Esophagus (tissue), 2 donors: Measurements from ENCODE around the gene PTPN23. TPM values are rescaled to one million over a fixed set of nuclear protein-coding genes. Genes with fewer than 3 reads are reported as not detected.
A peak's percentile ranks its signal among the peaks of the same experiment; 100 is the strongest.

Experiments used
- H3K27ac ChIP-seq, 2 donors: one replicate each; pipeline ENCODE4 v1.5.1; 2013; ENCODE audit warnings: low read depth in 2 of 2, mild to moderate bottlenecking in 2 of 2, inconsistent platforms in 1 of 2, low read length in 1 of 2, moderate library complexity in 1 of 2
- H3K27me3 ChIP-seq, 2 donors: one replicate each; pipeline ENCODE4 v1.6.1; 2013; ENCODE audit warnings: low read length in 2 of 2, control low read depth in 1 of 2, mild to moderate bottlenecking in 1 of 2; ENCODE audit not compliant: insufficient read depth in 2 of 2, control insufficient read depth in 1 of 2
- H3K36me3 ChIP-seq, 2 donors: one replicate each; pipeline ENCODE4 v1.6.1; 2013; ENCODE audit warnings: low read length in 1 of 2; ENCODE audit not compliant: control insufficient read depth in 2 of 2, insufficient read depth in 2 of 2
- H3K4me1 ChIP-seq, 2 donors: one replicate each; pipeline ENCODE4 v1.6.1; 2013; ENCODE audit warnings: low read length in 1 of 2; ENCODE audit not compliant: control insufficient read depth in 2 of 2, insufficient read depth in 2 of 2
- H3K4me3 ChIP-seq, 2 donors: one replicate each; pipeline ENCODE4 v1.5.1; 2013; ENCODE audit warnings: low read length in 2 of 2, mild to moderate bottlenecking in 2 of 2, low read depth in 1 of 2, moderate library complexity in 1 of 2
- H3K9me3 ChIP-seq, 2 donors: one replicate each; pipeline ENCODE4 v1.6.1; 2013; ENCODE audit warnings: mild to moderate bottlenecking in 2 of 2, low read depth in 1 of 2, low read length in 1 of 2, moderate library complexity in 1 of 2; ENCODE audit not compliant: control insufficient read depth in 2 of 2, insufficient read depth in 1 of 2
- WGBS, 2 donors: extraction: QIAGEN DNeasy Blood & Tissue Kit; methylation state at CpG; one replicate each; pipeline ENCODE4 v1.1.7; 2013; 5-methylcytosine and 5-hydroxymethylcytosine counted together
- polyA plus RNA-seq, 2 donors: library from polyadenylated mRNA; stranded (reverse); fragments of 200-250 nt; gene quantifications; one replicate each; pipeline ENCODE4 v1.2.3, GENCODE V29; 2013
- donor health status: healthy with polysubstance abuse.
- donor health status: Bipolar disorder and iron deficiency.

Gene PTPN23
- polyA plus RNA-seq, 2 donors: 12.2 to 26.7 TPM

DNA sequence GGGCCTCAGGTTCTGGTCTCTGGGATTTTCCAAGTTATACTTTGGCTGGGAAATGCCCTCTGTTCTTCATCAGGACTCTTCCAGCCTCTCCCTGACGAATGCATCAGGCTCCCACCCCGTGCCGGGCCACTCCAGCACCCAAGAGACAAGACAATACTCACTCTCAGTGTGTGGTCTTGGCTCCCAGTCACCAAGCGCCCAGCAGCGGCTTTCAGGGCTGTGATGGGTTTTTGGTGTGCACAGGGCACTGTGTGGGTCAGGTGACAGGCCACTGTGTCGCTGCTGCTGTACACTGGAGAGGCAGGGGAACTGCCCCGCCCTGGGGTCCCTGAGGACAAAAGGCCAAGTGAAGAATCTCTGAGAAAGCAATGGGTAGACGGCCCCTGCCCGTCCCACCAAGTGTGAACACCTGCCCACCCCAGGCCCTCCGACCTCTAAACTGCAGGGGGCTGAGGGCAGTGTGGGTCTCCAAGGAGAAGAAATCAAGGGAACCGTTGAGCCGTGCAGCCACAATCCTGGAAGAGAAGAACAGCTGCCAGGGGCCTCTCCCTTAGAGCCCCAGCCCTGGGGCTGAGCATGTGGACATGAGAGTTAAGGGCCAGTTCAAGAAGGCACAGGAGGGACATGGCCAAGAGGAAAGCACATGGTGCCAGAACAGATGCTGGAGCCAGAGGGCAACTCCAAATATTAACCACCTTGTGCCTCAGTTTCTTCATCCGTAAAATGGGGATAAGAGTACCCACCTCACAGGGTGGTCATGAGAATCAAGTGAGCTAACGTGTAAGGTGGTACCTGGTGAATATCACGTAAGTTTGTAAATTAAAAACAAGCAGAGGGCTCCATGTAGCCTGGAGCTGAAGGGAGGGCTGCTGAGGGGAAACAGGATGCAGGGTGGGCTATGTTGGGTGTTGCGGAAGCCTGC is 34.1 kb downstream of the PTPN23 start:
- Histone ChIP-seq H3K27ac (no peak overlapping the region), H3K9me3 (no peaks in the 10 kb centered on the region), H3K4me1 (no peaks in the 10 kb centered on the region), H3K27me3 (no peaks in the 10 kb centered on the region), H3K4me3 (no peak overlapping the region), H3K36me3 (peaks cover 43 to 69% of the 10 kb centered on the region in 2 donors)
- 76 to 77% methylated on average over 16 of the region's 16 CpGs for WGBS, 2 donors

DNA sequence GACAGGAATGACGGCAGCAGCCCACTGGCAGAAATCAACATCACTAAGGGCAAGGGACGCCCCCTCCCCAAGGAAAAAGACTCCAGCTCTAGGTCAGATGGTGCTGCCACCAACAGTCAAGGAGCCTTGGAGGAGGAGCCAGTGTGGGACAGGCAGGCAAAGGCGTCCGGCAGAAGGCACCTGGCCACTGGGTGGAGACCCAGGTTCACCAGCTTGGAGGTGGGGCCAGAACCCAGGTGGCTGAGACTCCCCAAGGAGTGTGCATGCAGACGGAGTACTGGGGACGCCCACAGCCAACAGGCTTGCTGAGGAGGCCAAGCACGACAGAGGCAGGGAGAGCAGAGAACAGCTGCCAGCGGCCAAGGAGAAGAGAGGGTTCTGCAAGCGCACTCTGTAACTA is 35.2 kb downstream of the PTPN23 start:
- Histone ChIP-seq H3K4me3 (no peak overlapping the region), H3K36me3 (peaks cover 39 to 70% of the 10 kb centered on the region in 2 donors), H3K27me3 (no peaks in the 10 kb centered on the region), H3K27ac (no peak overlapping the region), H3K4me1 (no peaks in the 10 kb centered on the region), H3K9me3 (no peaks in the 10 kb centered on the region)
- WGBS, 2 donors: 69 to 74% methylated on average over 9 of the region's 9 CpGs

DNA sequence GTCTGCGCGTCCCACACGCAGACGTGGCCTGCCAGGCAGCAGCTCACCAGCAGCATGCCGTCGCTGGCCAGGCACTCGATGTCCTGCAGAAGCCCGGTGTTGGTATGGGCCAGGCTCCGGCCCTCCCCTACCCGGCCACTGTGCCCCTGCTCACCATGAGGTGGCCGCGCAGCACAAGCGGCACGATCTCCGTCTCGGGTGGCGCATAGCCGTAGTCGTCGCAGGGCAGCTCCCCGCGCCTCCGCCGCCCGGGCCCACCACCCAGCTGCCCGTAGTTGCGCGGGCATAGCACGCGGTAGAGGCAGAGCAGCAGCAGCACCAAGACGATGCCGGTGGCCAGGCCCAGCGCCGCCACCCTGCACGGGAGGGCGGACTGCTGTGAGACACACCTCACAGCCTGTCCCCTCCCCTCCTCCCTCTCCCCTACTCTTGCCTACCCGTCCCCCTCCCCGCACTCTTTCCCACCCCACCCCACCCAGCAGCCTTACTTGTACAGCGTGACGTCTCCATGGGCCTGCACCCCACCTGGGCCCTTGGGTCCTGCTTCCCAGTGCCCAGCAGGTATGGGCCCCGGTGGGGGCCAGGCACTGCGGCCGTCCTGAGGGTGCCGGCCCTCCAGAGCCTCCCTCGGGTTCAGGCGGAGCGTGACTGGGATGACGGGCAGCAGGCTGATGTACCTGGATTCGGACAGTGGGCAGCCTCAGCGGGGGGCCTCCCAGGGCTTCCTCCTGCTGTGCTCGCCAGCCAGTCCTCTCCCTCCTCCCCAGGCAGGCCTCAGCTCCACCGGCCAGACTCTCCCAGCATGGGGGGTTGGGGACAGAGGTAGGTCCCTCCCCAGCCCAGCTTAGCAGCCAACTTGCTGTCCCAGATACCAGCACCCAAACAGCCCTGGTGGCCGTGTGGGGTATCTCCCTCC is 37.6 kb downstream of the PTPN23 start:
- no peaks in the 10 kb centered on the region for H3K27me3 ChIP-seq
- H3K36me3 ChIP-seq: peaks cover 21 to 55% of the 10 kb centered on the region in 2 donors
- H3K27ac ChIP-seq: no peak overlapping the region
- H3K9me3 ChIP-seq: no peaks in the 10 kb centered on the region
- peaks cover 0 to 7% of the 10 kb centered on the region in 2 donors for H3K4me1 ChIP-seq
- H3K4me3 ChIP-seq: no peak overlapping the region
- 89 to 92% methylated on average over 51 to 53 of the region's 53 CpGs for WGBS, 2 donors

DNA sequence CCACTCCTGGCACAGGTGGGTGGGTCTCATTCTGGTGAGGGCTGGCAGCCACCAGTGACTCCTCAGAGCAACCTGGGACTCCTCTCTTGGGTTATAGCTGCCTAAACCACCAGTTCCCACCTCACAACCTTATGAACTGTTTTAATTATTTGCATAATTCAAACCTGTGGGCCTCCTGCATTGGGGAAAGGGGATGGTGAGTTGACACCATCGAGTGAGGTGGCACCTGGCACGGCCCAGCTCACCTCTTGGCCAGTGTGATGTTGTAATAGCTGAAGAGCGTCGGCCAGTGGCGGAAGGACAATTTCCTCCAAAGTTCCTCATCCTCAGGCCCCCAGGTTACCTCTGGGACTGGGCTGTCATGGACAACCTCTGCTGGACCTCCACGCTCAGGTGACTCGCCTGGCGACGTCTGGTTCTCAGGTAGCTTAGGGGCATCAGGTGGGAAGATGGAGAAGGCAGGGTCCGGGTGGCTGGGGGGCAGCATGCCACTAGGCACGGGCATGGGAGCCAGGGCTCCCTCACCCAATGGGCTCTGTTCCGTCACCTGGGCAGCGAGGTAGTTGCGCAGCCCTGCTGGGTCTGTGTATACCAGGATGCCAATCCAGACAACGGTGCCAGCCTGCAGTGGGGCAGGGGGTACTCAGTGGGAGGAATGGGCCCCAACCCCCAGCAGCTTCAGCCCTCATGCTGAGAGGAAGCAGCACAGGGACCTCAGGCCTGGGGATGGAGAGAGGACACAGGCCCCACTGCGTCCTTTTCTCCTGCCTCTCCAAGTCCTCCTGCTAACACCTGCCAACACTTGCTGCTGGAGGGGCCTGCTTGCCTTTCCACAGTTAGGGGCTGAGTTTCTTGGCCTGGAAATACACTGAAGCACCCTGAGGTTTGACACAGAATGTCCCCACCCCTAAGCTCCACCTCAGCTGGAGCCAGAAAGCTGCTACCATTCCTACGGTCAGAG is 38.5 kb downstream of the PTPN23 start:
- WGBS, 2 donors: 89 to 90% methylated on average over 17 of the region's 17 CpGs
- Histone ChIP-seq H3K9me3 (no peaks in the 10 kb centered on the region), H3K4me1 (peaks cover 0 to 7% of the 10 kb centered on the region in 2 donors), H3K27me3 (no peaks in the 10 kb centered on the region), H3K4me3 (no peak overlapping the region), H3K36me3 (peaks cover 16 to 55% of the 10 kb centered on the region in 2 donors), H3K27ac (no peak overlapping the region)

DNA sequence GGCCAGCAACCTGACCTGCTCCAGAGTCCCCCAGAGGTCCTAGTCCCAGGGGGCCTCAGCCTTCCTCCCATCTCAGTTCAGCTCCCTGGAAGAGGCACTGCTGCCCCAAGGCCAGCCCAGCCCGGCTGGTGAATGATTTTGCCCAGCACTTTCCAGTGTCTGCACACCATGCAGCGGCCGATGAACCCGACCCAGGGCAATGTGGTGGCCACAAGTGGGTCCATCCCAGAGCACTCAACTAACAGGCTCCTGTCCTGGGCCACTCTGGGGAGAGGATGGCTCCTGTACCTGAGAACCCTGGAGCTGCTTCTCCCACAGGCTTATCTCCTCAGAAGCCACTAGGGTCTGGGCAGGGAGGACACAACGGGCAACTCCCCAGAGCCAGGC is 39.2 kb downstream of the PTPN23 start:
- Histone ChIP-seq H3K36me3 (peaks cover 15 to 51% of the 10 kb centered on the region in 2 donors), H3K27ac (no peak overlapping the region)

DNA sequence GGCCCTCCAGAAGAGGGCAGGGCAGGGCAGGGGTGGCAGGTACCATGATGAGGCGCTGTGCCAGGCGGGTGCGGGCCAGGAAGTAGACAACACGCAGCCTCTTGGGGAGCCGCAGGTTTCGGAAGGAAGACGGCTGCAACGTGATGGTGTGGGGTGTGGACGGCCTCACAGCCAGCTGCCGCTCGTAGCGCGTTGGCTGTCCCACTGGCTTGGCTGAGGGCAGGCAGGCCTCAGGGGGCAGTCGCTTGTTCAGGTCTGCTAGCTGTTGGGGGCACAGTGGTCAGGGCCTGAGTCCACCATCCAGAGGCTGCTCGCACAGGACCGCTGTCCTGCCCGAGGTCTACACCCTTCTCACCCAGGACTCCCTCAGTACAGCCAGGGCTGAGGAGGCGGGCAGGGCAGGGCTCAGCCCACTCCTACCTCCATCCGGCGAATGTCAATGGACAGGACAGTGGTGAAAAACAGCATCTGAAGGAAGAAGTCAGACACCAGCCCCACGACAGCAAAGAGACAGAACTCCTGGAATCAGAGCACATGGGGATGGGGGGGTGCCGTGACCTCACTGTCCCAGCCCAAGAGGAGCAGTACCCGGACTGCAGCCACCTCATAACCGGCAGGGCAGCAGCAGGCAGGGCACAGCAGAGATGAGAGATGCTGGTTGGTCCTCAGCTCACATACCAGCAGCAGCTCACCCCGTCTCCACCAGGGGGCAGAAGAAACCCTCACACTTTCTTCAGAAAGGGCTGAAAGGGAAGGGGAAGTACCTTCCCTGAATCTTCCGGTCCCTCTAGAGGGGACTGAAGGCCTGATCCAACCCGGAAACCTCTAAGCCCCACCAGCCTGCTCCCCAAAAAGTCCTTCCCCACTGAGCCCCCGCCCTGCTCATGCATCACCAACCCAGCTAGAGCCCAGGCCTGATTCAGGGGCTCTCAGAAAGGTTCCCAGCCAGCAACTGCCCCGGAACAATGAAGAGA is 40.0 kb downstream of the PTPN23 start:
- no peaks in the 10 kb centered on the region for H3K9me3 ChIP-seq
- peaks cover 0 to 7% of the 10 kb centered on the region in 2 donors for H3K4me1 ChIP-seq
- H3K36me3 ChIP-seq: peaks cover 15 to 54% of the 10 kb centered on the region in 2 donors
- peak overlapping the region; percentile 63 to 69 for H3K27ac ChIP-seq
- WGBS, 2 donors: 67 to 70% methylated on average over 29 of the region's 29 CpGs
- H3K27me3 ChIP-seq: no peaks in the 10 kb centered on the region
- no peak overlapping the region for H3K4me3 ChIP-seq

More for the DNA sequence above, 39.2 kb downstream of the PTPN23 start:
- no peaks in the 10 kb centered on the region for H3K27me3 ChIP-seq
- no peaks in the 10 kb centered on the region for H3K9me3 ChIP-seq
- no peak overlapping the region for H3K4me3 ChIP-seq
- H3K4me1 ChIP-seq: peaks cover 0 to 7% of the 10 kb centered on the region in 2 donors
- 87 to 92% methylated on average over 5 of the region's 5 CpGs for WGBS, 2 donors

DNA sequence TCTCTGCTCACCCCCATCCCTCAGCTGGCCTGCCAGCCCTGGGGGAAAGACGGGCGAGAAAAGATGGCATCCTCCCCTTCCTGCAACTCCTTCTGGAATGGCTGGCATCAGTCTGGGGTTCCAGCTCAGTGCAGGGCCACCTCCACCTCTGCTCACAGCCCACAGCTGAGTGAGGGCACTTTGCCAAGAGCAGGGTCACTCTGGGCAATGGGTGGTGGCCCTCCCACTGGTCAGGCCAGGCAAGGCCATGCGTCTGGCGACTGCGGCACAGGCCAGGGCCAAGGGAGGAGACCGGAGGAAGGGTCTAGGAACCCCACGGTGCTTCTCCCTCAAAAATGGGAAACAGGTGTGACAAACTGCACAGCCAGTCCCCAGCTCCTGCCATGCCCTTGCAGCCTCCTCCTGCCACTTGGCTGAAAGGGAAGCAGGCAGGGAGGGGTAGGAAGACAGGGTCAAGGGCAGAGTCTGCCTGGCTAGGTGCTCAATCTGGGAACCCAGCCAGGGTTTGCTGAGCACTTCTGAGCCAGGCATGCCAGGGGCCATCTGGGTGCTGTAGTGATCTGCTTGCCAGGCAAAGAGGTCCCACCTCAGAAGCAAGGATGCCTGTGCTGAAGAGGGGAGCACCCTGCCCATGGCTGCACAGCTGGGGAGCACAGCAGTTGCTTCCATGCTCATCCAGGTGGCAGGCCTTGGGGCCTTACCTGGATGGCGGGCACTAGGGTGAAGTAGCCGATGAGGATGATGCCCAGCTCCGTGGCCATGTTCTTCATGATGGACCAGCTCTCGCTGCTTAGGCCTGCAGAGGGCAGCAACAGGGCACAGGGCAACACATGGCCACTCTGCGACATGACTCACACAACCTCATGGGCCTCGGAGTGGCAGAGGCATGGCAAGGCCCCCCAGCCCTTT is 41.2 kb downstream of the PTPN23 start:
- H3K36me3 ChIP-seq: peaks cover 16 to 55% of the 10 kb centered on the region in 2 donors
- no peaks in the 10 kb centered on the region for H3K9me3 ChIP-seq
- peaks cover 0 to 7% of the 10 kb centered on the region in 2 donors for H3K4me1 ChIP-seq
- H3K4me3 ChIP-seq: no peak overlapping the region
- 73 to 78% methylated on average over 13 of the region's 13 CpGs for WGBS, 2 donors
- peak overlapping the region in 1 of 2 donors; percentile 63 for H3K27ac ChIP-seq
- H3K27me3 ChIP-seq: no peaks in the 10 kb centered on the region
